ENCODE data around the gene SERPINA1. TPM values are rescaled to one million over a fixed set of nuclear protein-coding genes. Genes with fewer than 3 reads are reported as not detected.
"Not testable (repeated sequence)": the region's sequence is repeated elsewhere in the genome, so short reads cannot be mapped to it uniquely, and the experiment has no call there.

The SERPINA1 gene
- total and polyA plus RNA-seq, 8 donors, result 10.5 to 1,332 (median 80.3) TPM

DNA sequence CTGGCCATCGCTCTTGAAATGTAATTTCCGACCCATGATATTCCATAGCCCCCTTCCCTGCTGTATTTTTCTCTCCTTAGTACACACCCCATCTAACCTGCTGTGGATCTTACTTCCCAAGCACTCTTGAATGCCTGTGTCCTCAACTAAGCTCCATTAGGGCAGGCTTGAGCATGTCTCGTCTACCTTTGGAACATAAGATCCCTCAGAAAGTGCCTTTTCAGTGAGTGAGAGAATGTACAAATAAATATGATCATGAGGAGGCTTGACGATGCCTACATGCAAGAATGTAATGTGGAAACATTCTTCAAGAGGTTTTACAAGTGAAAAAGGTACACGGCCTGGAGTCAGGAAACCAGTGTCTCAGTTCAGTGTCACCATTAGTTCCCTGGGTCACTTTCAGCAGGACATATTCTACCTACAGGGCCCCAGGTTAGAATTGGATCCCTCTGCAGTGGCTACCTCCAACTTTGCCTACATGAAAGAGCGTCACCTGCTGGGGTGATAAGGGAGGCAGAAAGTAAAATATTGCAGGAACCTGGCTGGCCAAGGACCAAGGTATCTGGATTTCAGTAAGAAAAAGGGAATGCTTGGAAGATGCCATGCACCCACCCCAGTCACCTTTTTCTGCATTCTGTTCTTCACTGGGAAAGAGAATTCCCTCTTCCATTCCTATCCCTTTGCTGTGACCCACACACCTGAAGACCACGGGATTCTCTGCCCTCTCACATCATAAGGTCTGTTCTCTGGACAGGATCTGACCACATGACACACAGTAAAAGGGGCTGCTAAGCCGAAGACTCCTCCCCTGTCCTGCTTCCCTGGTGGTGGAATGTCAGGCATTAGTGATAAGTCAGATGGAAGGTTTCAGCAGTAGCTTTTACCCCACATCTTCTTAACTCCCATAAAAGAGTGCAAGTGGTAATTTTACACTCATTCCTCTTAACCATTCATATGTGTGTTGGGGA, 24.6 kb upstream of the SERPINA1 start:
- no peak overlapping the region for H3K27ac ChIP-seq
- intact Hi-C loops (cut with DNase I; ENCODE audit: low total_unique reads), result no loop called here
- TF ChIP-seq POLR2A (IDR thresholded peaks at IDR 0.05) (no peak), EP300 (IDR thresholded peaks at IDR 0.05) (no peak), POLR2AphosphoS5 (IDR thresholded peaks at IDR 0.05) (no peak)
- TF ChIP-seq, protein P1, sequence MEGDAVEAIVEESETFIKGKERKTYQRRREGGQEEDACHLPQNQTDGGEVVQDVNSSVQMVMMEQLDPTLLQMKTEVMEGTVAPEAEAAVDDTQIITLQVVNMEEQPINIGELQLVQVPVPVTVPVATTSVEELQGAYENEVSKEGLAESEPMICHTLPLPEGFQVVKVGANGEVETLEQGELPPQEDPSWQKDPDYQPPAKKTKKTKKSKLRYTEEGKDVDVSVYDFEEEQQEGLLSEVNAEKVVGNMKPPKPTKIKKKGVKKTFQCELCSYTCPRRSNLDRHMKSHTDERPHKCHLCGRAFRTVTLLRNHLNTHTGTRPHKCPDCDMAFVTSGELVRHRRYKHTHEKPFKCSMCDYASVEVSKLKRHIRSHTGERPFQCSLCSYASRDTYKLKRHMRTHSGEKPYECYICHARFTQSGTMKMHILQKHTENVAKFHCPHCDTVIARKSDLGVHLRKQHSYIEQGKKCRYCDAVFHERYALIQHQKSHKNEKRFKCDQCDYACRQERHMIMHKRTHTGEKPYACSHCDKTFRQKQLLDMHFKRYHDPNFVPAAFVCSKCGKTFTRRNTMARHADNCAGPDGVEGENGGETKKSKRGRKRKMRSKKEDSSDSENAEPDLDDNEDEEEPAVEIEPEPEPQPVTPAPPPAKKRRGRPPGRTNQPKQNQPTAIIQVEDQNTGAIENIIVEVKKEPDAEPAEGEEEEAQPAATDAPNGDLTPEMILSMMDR (IDR thresholded peaks at IDR 0.05), result peak in 5 of 7 experiments; percentile 10 to 58 (median 34)
- H3K4me1 ChIP-seq, result no peaks in the 10 kb centered on the region
- DNase-seq, result peak; percentile 32 to 49
- no peak overlapping the region for H3K4me3 ChIP-seq
- H3K36me3 ChIP-seq, result no peaks in the 10 kb centered on the region
- peaks cover 0 to 11% (median 8%) of the 10 kb centered on the region in 4 donors for H3K9me3 ChIP-seq
- H3K27me3 ChIP-seq, result peaks cover 0 to 4% (median 0%) of the 10 kb centered on the region in 3 donors
- WGBS, 5 donors, result 59 to 72% (median 67%) methylated on average over 8 of the region's 8 CpGs

DNA sequence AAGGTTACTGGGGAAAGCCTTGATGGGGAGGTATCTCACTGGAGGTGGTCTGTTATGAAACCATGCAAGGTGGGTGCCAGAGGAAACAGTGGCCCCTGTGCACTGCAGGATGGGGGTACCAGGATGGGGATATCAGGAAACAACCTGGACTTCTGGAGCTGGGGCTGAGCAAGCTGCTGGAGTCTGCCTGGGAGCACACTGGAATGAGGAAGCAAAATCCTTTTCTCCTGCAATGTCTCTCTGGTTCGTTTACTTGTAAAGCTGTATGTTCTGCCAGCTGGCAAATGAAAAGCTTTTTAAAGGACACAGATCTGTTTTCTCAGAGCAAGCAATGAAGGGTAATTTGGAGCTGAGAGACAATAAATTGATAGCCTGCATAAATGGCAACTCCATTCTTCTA, 23.2 kb upstream of the SERPINA1 start:
- peaks cover 0 to under 1% (median 0%) of the 10 kb centered on the region in 3 donors for H3K27me3 ChIP-seq
- H3K27ac ChIP-seq, result peak overlapping the region in 2 of 5 donors; percentile 6 to 32
- no peaks in the 10 kb centered on the region for H3K4me1 ChIP-seq
- H3K4me3 ChIP-seq, result no peak overlapping the region
- TF ChIP-seq, protein P1 (IDR thresholded peaks at IDR 0.05), result no peak
- TF ChIP-seq EP300 (IDR thresholded peaks at IDR 0.05) (no peak), POLR2AphosphoS5 (IDR thresholded peaks at IDR 0.05) (peak in 1 of 3 donors; percentile 6)
- intact Hi-C loops (cut with DNase I; ENCODE audit: low total_unique reads), result no loop called here
- no peaks in the 10 kb centered on the region for H3K36me3 ChIP-seq
- H3K9me3 ChIP-seq, result peaks cover 0 to 22% (median 15%) of the 10 kb centered on the region in 4 donors
- DNase-seq, result no peak
- 0 to 19% (median 4%) methylated on average over 1 of the region's 1 CpG for WGBS, 5 donors

DNA sequence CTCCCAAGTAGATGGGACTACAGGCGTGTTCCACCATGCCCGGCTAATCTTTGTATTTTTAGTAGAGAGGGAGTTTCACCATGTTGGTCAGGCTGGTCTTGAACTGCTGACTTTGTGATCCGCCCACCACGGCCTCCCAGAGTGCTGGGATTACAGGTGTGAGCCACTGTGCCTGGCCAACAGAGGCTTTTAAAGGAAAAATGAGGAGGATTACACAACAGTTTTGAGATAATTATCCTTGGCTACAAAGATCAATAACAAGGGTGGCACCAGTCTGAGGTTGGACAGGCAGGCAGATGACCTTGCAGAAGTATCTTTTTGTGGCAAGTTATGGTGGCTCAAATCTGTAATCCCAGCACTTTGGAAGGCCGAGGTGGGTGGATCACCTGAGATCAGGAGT, 21.0 kb upstream of the SERPINA1 start:
- H3K27me3 ChIP-seq; DNase-seq; intact Hi-C loops (cut with DNase I; ENCODE audit: low total_unique reads); H3K4me3 ChIP-seq; H3K4me1 ChIP-seq; H3K36me3 ChIP-seq; H3K27ac ChIP-seq: not testable (repeated sequence)
- WGBS, 5 donors, result 83 to 90% (median 87%) methylated on average over 5 of the region's 5 CpGs
- peaks cover 0 to 22% (median 18%) of the 10 kb centered on the region in 4 donors for H3K9me3 ChIP-seq

DNA sequence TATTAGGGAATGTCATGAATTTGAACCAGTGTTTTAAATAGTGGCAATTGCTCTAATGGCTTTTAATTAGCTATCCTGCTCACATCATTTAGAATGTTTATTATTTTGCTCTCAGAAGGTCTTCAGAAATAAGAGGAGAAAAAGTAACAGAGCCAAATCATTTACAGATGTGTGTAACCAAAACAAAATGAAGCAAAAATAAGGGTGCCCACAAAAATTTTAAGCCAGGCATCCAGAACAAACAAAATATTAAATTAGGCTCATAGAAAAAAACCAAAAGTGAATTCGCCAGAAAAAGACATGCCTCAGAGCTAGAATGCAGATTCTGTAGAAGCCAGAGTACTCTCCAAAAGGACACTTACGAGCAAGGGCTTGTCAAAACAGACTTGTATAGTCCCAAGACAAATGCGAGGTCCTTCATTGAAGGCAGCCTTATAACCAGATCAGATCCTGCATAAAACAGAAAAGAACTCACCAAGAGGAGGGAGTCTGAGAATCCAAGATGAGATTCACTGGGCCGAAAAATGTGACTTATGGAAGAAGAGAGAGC, 20.2 kb upstream of the SERPINA1 start:
- intact Hi-C loops (cut with DNase I; ENCODE audit: low total_unique reads), result no loop called here
- no peak for DNase-seq
- H3K36me3 ChIP-seq, result no peaks in the 10 kb centered on the region
- H3K9me3 ChIP-seq, result peaks cover 0 to 22% (median 18%) of the 10 kb centered on the region in 4 donors
- H3K4me3 ChIP-seq, result no peak overlapping the region
- 82 to 93% (median 87%) methylated on average over 4 of the region's 4 CpGs for WGBS, 5 donors
- no peak overlapping the region for H3K27ac ChIP-seq
- H3K27me3 ChIP-seq, result no peaks in the 10 kb centered on the region
- TF ChIP-seq POLR2AphosphoS5 (IDR thresholded peaks at IDR 0.05), result no peak
- no peak for TF ChIP-seq POLR2A (IDR thresholded peaks at IDR 0.05)
- TF ChIP-seq, protein P1 (IDR thresholded peaks at IDR 0.05), result no peak
- TF ChIP-seq EP300 (IDR thresholded peaks at IDR 0.05), result no peak
- no peaks in the 10 kb centered on the region for H3K4me1 ChIP-seq
